GM12878 (cell line): ENCODE measurements around the gene PAPPA. TPM values are rescaled to one million over a fixed set of nuclear protein-coding genes. Genes with fewer than 3 reads are reported as not detected.

ENCODE experiments used
- ATAC-seq: fragments of 200-7000 bp; cut with Tn5 transposase; 3 replicates; pipeline ENCODE4 v1.9.1; 2020; ENCODE audit warnings: mild to moderate bottlenecking, moderate library complexity
- BruUV-seq: library from RNA; stranded (reverse); fragments of 400-500 nt; replicated peaks from 2 replicates; lab custom pipeline; 2021; lab: Mats Ljungman, UMichigan
- CTCF ChIA-PET: fragments of 300-600 bp; sonication (Branson Sonifier 250); formaldehyde crosslinking; extraction: SDS; loops from one replicate; lab custom pipeline; 2021; ENCODE audit warnings: inconsistent platforms; lab: Yijun Ruan, JAX
- POLR2A ChIA-PET: fragments of 350-600 bp; formaldehyde crosslinking; extraction: SDS; loops from one replicate; lab custom pipeline; 2021; ENCODE audit warnings: inconsistent platforms; lab: Charles Lee
- RAD21 ChIA-PET: fragments of 300-600 bp; sonication (Branson Sonifier 250); formaldehyde crosslinking; loops from one replicate; lab custom pipeline; 2023; ENCODE audit warnings: antibody characterized with exemption; ENCODE audit not compliant: unreplicated experiment; lab: Charles Lee
- SMC1A ChIA-PET: fragments of 300-600 bp; sonication (Branson Sonifier 250); formaldehyde crosslinking; loops from one replicate; lab custom pipeline; 2023; ENCODE audit not compliant: unreplicated experiment, uncharacterized antibody; lab: Charles Lee
- DNase-seq: peaks from one replicate; pipeline ENCODE4 v3.0.0-alpha.2; 2011; ENCODE audit warnings: low read depth, low spot score
- FAIRE-seq: peaks from 3 replicates; lab custom pipeline; 2011; peaks lifted over from hg19 to GRCh38; lab: Jason Lieb, UNC
- H2AFZ ChIP-seq: 2 replicates; pipeline ENCODE4 v1.6.0; 2011; ENCODE audit warnings: low read depth, low read length, control low read depth; ENCODE audit not compliant: control insufficient read depth
- H3K27ac ChIP-seq: 2 replicates; pipeline ENCODE4 v1.5.1; 2011; ENCODE audit warnings: control low read depth; ENCODE audit not compliant: control insufficient read depth, insufficient read depth
- H3K27me3 ChIP-seq, 2 experiments: replicated peaks in 1 of 2; 2 replicates each; pipeline versions ENCODE4 v1.6.0 to v1.6.1; 2011; ENCODE audit warnings: low read length in 1 of 2; ENCODE audit not compliant: control insufficient read depth in 2 of 2, insufficient read depth in 2 of 2
- H3K36me3 ChIP-seq, 2 experiments: 2 replicates each; pipeline ENCODE4 v1.5.1; 2011; ENCODE audit warnings: low read length in 1 of 2; ENCODE audit not compliant: control insufficient read depth in 2 of 2, insufficient read depth in 2 of 2
- H3K4me1 ChIP-seq: 2 replicates; pipeline ENCODE4 v1.6.1; 2011; ENCODE audit warnings: mild to moderate bottlenecking, low read length, moderate library complexity, mixed read lengths; ENCODE audit not compliant: control insufficient read depth, insufficient read depth
- H3K4me2 ChIP-seq: 2 replicates; pipeline ENCODE4 v1.6.0; 2011; ENCODE audit warnings: control low read depth; ENCODE audit not compliant: control insufficient read depth, insufficient read depth
- H3K4me3 ChIP-seq: fragments of 200-600 bp; sonication (generic); 2 replicates; pipeline ENCODE4 v1.5.1; 2016
- H3K79me2 ChIP-seq: 2 replicates; pipeline ENCODE4 v1.6.0; 2011; ENCODE audit warnings: low read length; ENCODE audit not compliant: control insufficient read depth, insufficient read depth
- H3K9ac ChIP-seq: 2 replicates; pipeline ENCODE4 v1.8.0; 2011; ENCODE audit warnings: low read length, control low read depth, mixed read lengths; ENCODE audit not compliant: control insufficient read depth, insufficient read depth
- H3K9me3 ChIP-seq: replicated peaks from 3 replicates; pipeline ENCODE4 v1.5.1; 2011; ENCODE audit warnings: mild to moderate bottlenecking, low read length; ENCODE audit not compliant: control insufficient read depth, insufficient read depth
- H4K20me1 ChIP-seq: 2 replicates; pipeline ENCODE4 v1.6.0; 2011; ENCODE audit not compliant: control insufficient read depth, insufficient read depth
- EZH2 ChIP-seq: IDR thresholded peaks from 2 replicates; pipeline ENCODE4 v1.6.1; 2012; ENCODE audit warnings: low read depth, mild to moderate bottlenecking, control low read depth, inconsistent platforms, low read length, borderline replicate concordance; ENCODE audit not compliant: control insufficient read depth
- MYC ChIP-seq: IDR thresholded peaks from 2 replicates; pipeline ENCODE4 v1.6.1; 2011; ENCODE audit warnings: mild to moderate bottlenecking, low read length, moderate library complexity, inconsistent platforms; ENCODE audit not compliant: insufficient read depth, insufficient replicate concordance, insufficient read length, severe bottlenecking
- NBN ChIP-seq: fragments of 450-650 bp; IDR thresholded peaks from 2 replicates; pipeline ENCODE4 v1.6.1; 2016
- PAX5 ChIP-seq: IDR thresholded peaks from 2 replicates; pipeline ENCODE4 v1.6.1; 2011; ENCODE audit warnings: low read depth, low read length, borderline replicate concordance
- PRDM15 ChIP-seq: fragments of 450-650 bp; formaldehyde crosslinking; IDR thresholded peaks from 2 replicates; pipeline ENCODE4 v1.4.0; 2020; ENCODE audit warnings: mild to moderate bottlenecking, moderate library complexity
- RAD21 ChIP-seq: IDR thresholded peaks from 2 replicates; pipeline ENCODE4 v1.6.1; 2011; ENCODE audit warnings: mild to moderate bottlenecking, low read depth, low read length, moderate library complexity; ENCODE audit not compliant: insufficient read depth
- RB1 ChIP-seq: fragments of 450-650 bp; formaldehyde crosslinking; IDR thresholded peaks from 2 replicates; pipeline ENCODE4 v1.6.1; 2017; ENCODE audit warnings: mild to moderate bottlenecking, borderline replicate concordance
- SMAD1 ChIP-seq: fragments of 450-650 bp; IDR thresholded peaks from 2 replicates; pipeline ENCODE4 v1.6.1; 2018; ENCODE audit warnings: mild to moderate bottlenecking, low read depth; ENCODE audit not compliant: partially characterized antibody
- SRF ChIP-seq, 2 experiments: IDR thresholded peaks; 2 replicates each; pipeline ENCODE4 v1.6.1; 2011; ENCODE audit warnings: low read depth in 2 of 2, low read length in 2 of 2, mild to moderate bottlenecking in 1 of 2, moderate library complexity in 1 of 2
- YBX1 ChIP-seq: fragments of 450-650 bp; IDR thresholded peaks from 2 replicates; pipeline ENCODE4 v1.6.1; 2016; ENCODE audit warnings: antibody characterized with exemption
- WGBS: methylation state at CpG from one replicate; pipeline ENCODE4 v1.1.6; 2016; ENCODE audit warnings: low lambda C conversion rate; ENCODE audit not compliant: insufficient replicate concordance, insufficient coverage; ENCODE audit errors: missing lambda C conversion rate; 5-methylcytosine and 5-hydroxymethylcytosine counted together
- in situ Hi-C: fragments of 300-500 bp; cut with MboI; formaldehyde crosslinking; loops from 9 replicates; pipeline ENCODE4 v1.14.3; 2018; ENCODE audit warnings: mixed read lengths
- intact Hi-C: fragments of 100-400 bp; cut with micrococcal nuclease; formaldehyde crosslinking; loops from one replicate; pipeline ENCODE4 v1.14.2; 2022; ENCODE audit not compliant: unreplicated experiment
- polyA plus RNA-seq, 11 experiments: library from polyadenylated mRNA; depleted of rRNA in 4 of 11; unstranded in 6 of 11; stranded (reverse) in 5 of 11; fragments of >200 nt; fragmentation: Nextera tagmentation in 4 of 11; fragmentation: Illumina TruSeq in 1 of 11; extraction: Ambion mirVana in 4 of 11; extraction: Trizol in 1 of 11; gene quantifications; 1 replicate in 1 of 11; 2 replicates in 10 of 11; pipeline versions ENCODE4 v1.2.1 to v1.2.3, GENCODE V29; 2011 to 2016; ENCODE audit warnings: inconsistent platforms in 2 of 11, missing spikeins in 2 of 11, low read depth in 1 of 11
- total RNA-seq, 4 experiments: library from RNA; depleted of rRNA in 3 of 4; stranded (reverse); fragments of >200 nt in 3 of 4; fragmentation: Illumina TruSeq in 1 of 4; extraction: Trizol in 1 of 4; gene quantifications; 2 replicates each; pipeline versions ENCODE4 v1.2.1 to v1.2.3, GENCODE V29; 2013 to 2021

The PAPPA gene
- total and polyA plus RNA-seq, 10 of the 15 experiments (the other 5 are each of a cell fraction or from before 2014, with no cell fraction given), result under 0.01 to 0.19 (median 0.02) TPM; not detected in 4

DNA sequence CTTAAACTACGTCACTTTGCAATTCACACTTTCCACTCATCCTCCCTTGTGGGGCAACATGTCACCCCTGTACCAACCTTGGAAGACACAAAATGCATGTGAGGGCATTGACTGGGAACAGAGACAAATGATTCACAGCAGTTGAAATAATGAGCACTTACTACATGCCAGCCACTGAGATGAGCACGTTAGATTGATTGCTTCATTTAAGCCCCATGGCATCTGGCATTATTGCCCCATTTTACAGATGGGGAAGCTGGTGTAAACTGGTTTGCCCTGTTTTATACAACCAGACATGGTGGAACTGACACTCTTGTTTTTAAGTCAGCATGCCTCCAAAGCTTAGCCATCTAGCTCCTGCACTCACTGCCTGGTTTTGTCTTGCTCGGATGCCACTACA is 204.7 kb downstream of the PAPPA start:
- intact Hi-C loops (no loop called here), in situ Hi-C loops (no loop called here)
- Histone ChIP-seq H4K20me1 (no peaks in the 10 kb centered on the region), H3K79me2 (no peaks in the 10 kb centered on the region), H2AFZ (no peak overlapping the region), H3K4me3 (no peak overlapping the region), H3K9ac (no peak overlapping the region), H3K4me1 (no peaks in the 10 kb centered on the region), H3K36me3 (no peaks in the 10 kb centered on the region), H3K9me3 (no peaks in the 10 kb centered on the region), H3K4me2 (no peak overlapping the region), H3K27ac (no peak overlapping the region), H3K27me3 (no peaks in the 10 kb centered on the region)
- ATAC-seq, result no peak
- ChIA-PET CTCF (no interaction called here), POLR2A (no interaction called here), SMC1A (no interaction called here), RAD21 (no interaction called here)
- TF ChIP-seq PRDM15 (CRISPR knock-in tag), result no peak
- no peak for TF ChIP-seq RAD21
- no peak for TF ChIP-seq SMAD1
- no peak for TF ChIP-seq SRF (IDR thresholded peaks at IDR 0.05; ENCODE audit: low read depth in 2 of 2, low read length in 2 of 2)
- TF ChIP-seq MYC, result no peak
- no peak for TF ChIP-seq PAX5
- no peak for TF ChIP-seq RB1
- no peak for TF ChIP-seq NBN
- TF ChIP-seq YBX1, result no peak
- no peak for TF ChIP-seq EZH2
- no TSS peak for BruUV-seq
- no peak for FAIRE-seq
- DNase-seq, result no peak
- 2% methylated on average over 3 of the region's 3 CpGs for WGBS
